PC-9 (cell line): ENCODE data around the gene NUP214. TPM values are rescaled to one million over a fixed set of nuclear protein-coding genes. Genes with fewer than 3 reads are reported as not detected.

ENCODE experiments used
- BruUV-seq: library from RNA; stranded (reverse); fragments of 400-500 nt; replicated peaks from 2 replicates; lab custom pipeline; 2021; lab: Mats Ljungman, UMichigan
- CTCF ChIA-PET: fragments of 300-600 bp; sonication (Branson Sonifier 250); formaldehyde crosslinking; loops from one replicate; lab custom pipeline; 2022; ENCODE audit warnings: antibody characterized with exemption; lab: Charles Lee
- POLR2A ChIA-PET: fragments of 300-600 bp; sonication (Branson Sonifier 250); formaldehyde crosslinking; loops from one replicate; lab custom pipeline; 2022; ENCODE audit warnings: antibody characterized with exemption; ENCODE audit not compliant: unreplicated experiment; lab: Charles Lee
- DNase-seq, 2 experiments: peaks; one replicate each; pipeline versions ENCODE4 v3.0.0 to v3.0.0-alpha.2; 2015 to 2022; ENCODE audit warnings: mixed read lengths in 1 of 2
- H2AFZ ChIP-seq: fragments of 200-600 bp; sonication (generic); 2 replicates; pipeline ENCODE4 v1.8.1; 2017; ENCODE audit warnings: antibody characterized with exemption
- H3F3A ChIP-seq: fragments of 200-600 bp; sonication (generic); 2 replicates; pipeline ENCODE4 v1.8.1; 2017; ENCODE audit warnings: antibody characterized with exemption, mild to moderate bottlenecking, low read depth; ENCODE audit not compliant: insufficient read depth
- H3K27ac ChIP-seq: fragments of 200-600 bp; sonication (generic); 2 replicates; pipeline ENCODE4 v1.6.1; 2016; ENCODE audit warnings: mixed run types
- H3K27me3 ChIP-seq: fragments of 200-600 bp; sonication (generic); 2 replicates; pipeline ENCODE4 v1.6.1; 2016; ENCODE audit warnings: low read depth, mixed run types; ENCODE audit not compliant: insufficient read depth
- H3K36me3 ChIP-seq: fragments of 200-600 bp; sonication (generic); 2 replicates; pipeline ENCODE4 v1.6.1; 2016; ENCODE audit warnings: low read depth, mixed run types
- H3K4me1 ChIP-seq: fragments of 200-600 bp; sonication (generic); replicated peaks from 2 replicates; pipeline ENCODE4 v1.6.1; 2016; ENCODE audit warnings: mixed run types; ENCODE audit not compliant: insufficient read depth
- H3K4me2 ChIP-seq: fragments of 200-600 bp; sonication (generic); 2 replicates; pipeline ENCODE4 v1.6.1; 2017; ENCODE audit warnings: mixed run types
- H3K4me3 ChIP-seq: fragments of 200-600 bp; sonication (generic); 2 replicates; pipeline ENCODE4 v1.6.1; 2016; ENCODE audit warnings: mixed run types
- H3K79me2 ChIP-seq: fragments of 200-600 bp; sonication (generic); 2 replicates; pipeline ENCODE4 v1.6.1; 2017; ENCODE audit warnings: low read depth, mixed run types
- H3K9me2 ChIP-seq: fragments of 200-600 bp; sonication (generic); 2 replicates; pipeline ENCODE4 v1.8.1; 2017; ENCODE audit warnings: mild to moderate bottlenecking; ENCODE audit not compliant: insufficient read depth
- H3K9me3 ChIP-seq: fragments of 200-600 bp; sonication (generic); 2 replicates; pipeline ENCODE4 v1.8.1; 2016; ENCODE audit warnings: low read depth; ENCODE audit not compliant: insufficient read depth
- H4K20me1 ChIP-seq: fragments of 200-600 bp; sonication (generic); 2 replicates; pipeline ENCODE4 v1.8.1; 2017; ENCODE audit not compliant: insufficient read depth
- CTCF ChIP-seq: fragments of 200-600 bp; sonication (generic); conservative IDR thresholded peaks from 2 replicates; pipeline ENCODE4 v1.6.1; 2017; ENCODE audit warnings: mixed run types, antibody characterized with exemption, mild to moderate bottlenecking, moderate library complexity
- EZH2 ChIP-seq: fragments of 200-600 bp; sonication (generic); IDR thresholded peaks from 2 replicates; pipeline ENCODE4 v1.8.0; 2017; ENCODE audit warnings: antibody characterized with exemption, low read depth
- intact Hi-C: fragments of 100-400 bp; cut with micrococcal nuclease; formaldehyde crosslinking; loops from one replicate; pipeline ENCODE4 v1.10.0; 2022; ENCODE audit not compliant: unreplicated experiment
- total RNA-seq: library from RNA; stranded (reverse); gene quantifications from 2 replicates; pipeline ENCODE4 v1.2.3, GENCODE V29; 2021

NUP214 gene
- total RNA-seq, 1 experiment from 2014 or later, result 59.0 TPM

- DNase-seq, result no peak
- ChIA-PET CTCF (interaction anchor here (0.6 to 1.0 kb wide), 5 partner anchors 20 to 71 kb away, joined by 3 to 17 read pairs (median 5); no protein-coding TSS in a partner anchor), POLR2A (interaction anchor here (0.6 to 1.0 kb wide), 3 partner anchors 28 to 201 kb away, joined by 5 to 7 read pairs (median 6); partner anchors contain the start of gene AIF1L)
- BruUV-seq, result TSS peak; percentile 98
- no peaks in the 10 kb centered on the region for H4K20me1 ChIP-seq
- H3K36me3 ChIP-seq, result peaks cover 25% of the 10 kb centered on the region
- no peaks in the 10 kb centered on the region for H3K9me3 ChIP-seq
- no peaks in the 10 kb centered on the region for H3K27me3 ChIP-seq
- peak overlapping the region; percentile 93 for H3K4me2 ChIP-seq
- peak overlapping the region; percentile 87 for H2AFZ ChIP-seq
- H3K27ac ChIP-seq, result peak overlapping the region; percentile 76
- H3K4me3 ChIP-seq, result peak overlapping the region; percentile 91
- peaks cover 21% of the 10 kb centered on the region; the same call in 1 of the 2 replicates for H3F3A ChIP-seq
- peaks cover 25% of the 10 kb centered on the region for H3K79me2 ChIP-seq
- intact Hi-C loops, result loop anchor here (1.0 kb wide), 1 partner anchor 67 kb away; no protein-coding TSS in a partner anchor
- peaks cover 10% of the 10 kb centered on the region for H3K4me1 ChIP-seq
- no peak for TF ChIP-seq CTCF
- TF ChIP-seq EZH2, result no peak
- no peaks in the 10 kb centered on the region for H3K9me2 ChIP-seq
These were observed 423 bp upstream of the NUP214 start for GRCh38 chr9:131125038-131125287.

- ChIA-PET POLR2A (no interaction called here), CTCF (no interaction called here)
- H3K9me3 ChIP-seq, result no peaks in the 10 kb centered on the region
- TF ChIP-seq CTCF, result no peak
- TF ChIP-seq EZH2, result no peak
- H3K4me2 ChIP-seq, result peak overlapping the region; percentile 93
- peak overlapping the region; percentile 84 for H2AFZ ChIP-seq
- no peak overlapping the region for H3K27ac ChIP-seq
- no peak for DNase-seq
- peaks cover 10% of the 10 kb centered on the region for H3K4me1 ChIP-seq
- H3K36me3 ChIP-seq, result peaks cover 30% of the 10 kb centered on the region
- peaks cover 25% of the 10 kb centered on the region for H3K79me2 ChIP-seq
- peaks cover 21% of the 10 kb centered on the region; the same call in 1 of the 2 replicates for H3F3A ChIP-seq
- H4K20me1 ChIP-seq, result no peaks in the 10 kb centered on the region
- BruUV-seq, result TSS peak; percentile 42
- H3K4me3 ChIP-seq, result peak overlapping the region; percentile 91
- intact Hi-C loops, result no loop called here
- H3K27me3 ChIP-seq, result no peaks in the 10 kb centered on the region
- no peaks in the 10 kb centered on the region for H3K9me2 ChIP-seq
These were observed 657 bp downstream of the NUP214 start for GRCh38 chr9:131126059-131126426.

- no TSS peak for BruUV-seq
- ChIA-PET CTCF (no interaction called here), POLR2A (no interaction called here)
- Histone ChIP-seq H3K27ac (no peak overlapping the region), H3K9me2 (no peaks in the 10 kb centered on the region), H3K4me3 (no peak overlapping the region), H3K79me2 (peaks cover 25% of the 10 kb centered on the region), H3K27me3 (no peaks in the 10 kb centered on the region), H2AFZ (no peak overlapping the region), H3K4me1 (peaks cover 8% of the 10 kb centered on the region), H3F3A (peaks cover 8% of the 10 kb centered on the region; the same call in 1 of the 2 replicates), H3K4me2 (no peak overlapping the region), H4K20me1 (no peaks in the 10 kb centered on the region), H3K36me3 (peaks cover 44% of the 10 kb centered on the region), H3K9me3 (no peaks in the 10 kb centered on the region)
- intact Hi-C loops, result no loop called here
- TF ChIP-seq CTCF, result no peak
- no peak for TF ChIP-seq EZH2
- no peak for DNase-seq
These were observed 3.8 kb downstream of the NUP214 start for GRCh38 chr9:131129183-131129582.
